ENCODE measurements around the gene ZFYVE21.

Gene ZFYVE21

GRCh38 chr14:103730490-103731035 is 15.0 kb downstream of the ZFYVE21 start:
- Histone ChIP-seq H3K9me3 (ENCODE audit: control insufficient read depth, insufficient read depth, low read length) (no peaks in the 10 kb centered on the region), H3K9ac (ENCODE audit: low read depth, low read length) (no peak overlapping the region), H3K36me3 (ENCODE audit: insufficient read depth, low read length) (peaks cover 4% of the 10 kb centered on the region), H3K4me1 (ENCODE audit: insufficient read depth, low read length) (no peaks in the 10 kb centered on the region)

DNA sequence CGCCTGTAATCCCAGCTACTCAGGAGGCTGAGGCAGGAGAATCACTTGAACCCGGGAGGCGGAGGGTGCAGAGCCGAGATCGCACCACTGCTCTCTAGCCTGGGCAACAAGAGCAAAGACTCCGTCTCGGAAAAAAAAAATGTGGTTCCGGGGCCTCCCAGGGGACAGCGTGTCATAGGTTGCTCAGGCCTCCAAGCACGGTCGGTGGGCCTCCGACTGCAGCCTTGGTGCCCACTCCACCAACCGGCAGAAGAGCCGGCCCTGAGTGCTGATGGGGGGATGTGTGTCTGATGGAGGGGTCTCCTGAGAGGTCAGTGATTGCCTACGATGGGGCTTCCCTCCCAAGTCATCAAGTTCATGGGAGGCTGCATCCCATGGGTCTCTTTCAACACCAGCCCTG is 15.9 kb downstream of the ZFYVE21 start:
- Histone ChIP-seq H3K4me1 (ENCODE audit: insufficient read depth, low read length) (no peaks in the 10 kb centered on the region), H3K9ac (ENCODE audit: low read depth, low read length) (no peak overlapping the region), H3K36me3 (ENCODE audit: insufficient read depth, low read length) (peaks cover 4% of the 10 kb centered on the region), H3K9me3 (ENCODE audit: control insufficient read depth, insufficient read depth, low read length) (no peaks in the 10 kb centered on the region)

GRCh38 chr14:103731916-103732867 is 16.6 kb downstream of the ZFYVE21 start:
- H3K4me1 ChIP-seq (ENCODE audit: insufficient read depth, low read length) = no peaks in the 10 kb centered on the region
- no peaks in the 10 kb centered on the region for H3K9me3 ChIP-seq (ENCODE audit: control insufficient read depth, insufficient read depth, low read length)
- H3K36me3 ChIP-seq (ENCODE audit: insufficient read depth, low read length) = peaks cover 4% of the 10 kb centered on the region
- H3K9ac ChIP-seq (ENCODE audit: low read depth, low read length) = no peak overlapping the region

DNA sequence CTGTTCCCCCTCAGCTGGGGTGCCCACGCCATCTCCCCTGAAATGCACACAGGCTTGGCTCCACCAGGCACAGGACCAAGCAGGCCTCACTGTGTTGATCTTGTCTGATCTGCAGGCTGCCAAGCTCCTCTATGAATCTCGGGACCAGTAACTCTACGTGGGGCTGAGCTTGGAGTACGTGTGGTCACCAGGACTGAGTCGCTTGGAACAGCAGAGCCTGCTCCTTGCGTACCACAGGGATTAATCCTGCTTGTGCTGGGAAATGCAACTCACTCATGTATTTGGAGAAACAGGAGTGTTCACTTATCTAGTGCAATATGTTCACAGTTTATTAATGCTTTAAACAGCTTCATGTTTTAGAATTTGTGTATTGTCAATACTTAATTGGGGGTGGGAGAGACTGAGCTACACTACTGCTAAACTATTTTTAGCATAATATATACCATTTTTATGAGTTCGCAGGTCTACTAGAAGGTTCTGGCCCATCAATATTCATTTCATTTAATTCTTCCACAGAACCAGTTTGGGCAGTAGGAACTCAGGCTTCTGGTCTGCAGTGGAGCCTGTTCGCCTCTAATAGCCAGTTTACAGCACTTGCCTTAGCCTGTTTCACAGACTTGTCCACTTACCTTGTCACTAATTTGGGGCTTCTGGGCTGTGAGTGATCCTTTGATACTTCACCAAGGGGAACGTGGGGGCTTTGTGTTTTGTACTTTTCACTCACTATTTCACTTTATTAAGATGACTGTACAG is 17.4 kb downstream of the ZFYVE21 start:
- Histone ChIP-seq H3K4me1 (ENCODE audit: insufficient read depth, low read length) (no peaks in the 10 kb centered on the region), H3K9me3 (ENCODE audit: control insufficient read depth, insufficient read depth, low read length) (no peaks in the 10 kb centered on the region), H3K36me3 (ENCODE audit: insufficient read depth, low read length) (peaks cover 4% of the 10 kb centered on the region), H3K9ac (ENCODE audit: low read depth, low read length) (no peak overlapping the region)

- H3K4me1 ChIP-seq (ENCODE audit: insufficient read depth, low read length) = no peaks in the 10 kb centered on the region
- peaks cover 4% of the 10 kb centered on the region for H3K36me3 ChIP-seq (ENCODE audit: insufficient read depth, low read length)
- no peaks in the 10 kb centered on the region for H3K9me3 ChIP-seq (ENCODE audit: control insufficient read depth, insufficient read depth, low read length)
- no peak overlapping the region for H3K9ac ChIP-seq (ENCODE audit: low read depth, low read length)
These were observed 18.0 kb downstream of the ZFYVE21 start for GRCh38 chr14:103733651-103734050.

DNA sequence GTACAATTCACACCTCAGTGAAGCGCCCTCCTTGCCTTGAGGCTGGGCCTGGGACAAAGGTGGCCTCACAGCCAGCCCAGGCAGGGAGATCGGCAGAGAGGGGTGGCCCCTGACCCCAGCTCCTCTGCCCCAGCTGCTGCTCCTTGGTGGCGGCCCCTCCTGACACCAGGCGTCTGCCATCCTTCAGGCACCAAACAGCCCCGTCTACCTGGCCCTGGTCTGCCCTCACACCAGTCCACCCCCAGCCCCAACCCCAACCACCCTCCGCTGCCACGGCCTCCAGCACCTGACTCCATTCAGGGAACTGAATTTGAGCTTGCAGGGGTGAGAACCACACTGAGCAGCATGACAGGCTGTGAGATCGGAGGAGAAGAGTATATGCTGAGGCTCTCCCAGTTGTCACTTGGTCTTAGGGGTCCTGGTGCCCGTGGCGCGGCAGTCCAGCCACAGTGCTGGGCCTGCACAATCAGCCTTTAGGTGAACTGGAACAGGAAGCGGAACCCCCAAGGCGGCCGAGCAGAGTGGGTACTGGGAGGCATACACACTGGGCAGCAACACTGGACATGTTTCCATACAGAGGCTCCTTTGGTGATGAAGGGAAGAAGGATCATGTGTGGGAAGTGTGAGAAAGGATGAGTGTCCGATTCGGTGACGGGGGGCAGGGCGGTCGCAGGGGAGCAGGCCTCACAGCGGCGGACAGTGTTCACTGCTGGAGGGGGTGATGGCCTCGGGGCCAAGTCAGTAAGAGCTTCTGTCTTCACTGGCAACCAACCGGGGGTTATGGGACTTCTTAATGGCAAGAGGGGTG is 18.7 kb downstream of the ZFYVE21 start:
- H3K4me1 ChIP-seq (ENCODE audit: insufficient read depth, low read length) = no peaks in the 10 kb centered on the region
- no peaks in the 10 kb centered on the region; the same call in none of the 2 replicates for H3K36me3 ChIP-seq (ENCODE audit: insufficient read depth, low read length)
- no peak overlapping the region for H3K9ac ChIP-seq (ENCODE audit: low read depth, low read length)
- no peaks in the 10 kb centered on the region for H3K9me3 ChIP-seq (ENCODE audit: control insufficient read depth, insufficient read depth, low read length)

DNA sequence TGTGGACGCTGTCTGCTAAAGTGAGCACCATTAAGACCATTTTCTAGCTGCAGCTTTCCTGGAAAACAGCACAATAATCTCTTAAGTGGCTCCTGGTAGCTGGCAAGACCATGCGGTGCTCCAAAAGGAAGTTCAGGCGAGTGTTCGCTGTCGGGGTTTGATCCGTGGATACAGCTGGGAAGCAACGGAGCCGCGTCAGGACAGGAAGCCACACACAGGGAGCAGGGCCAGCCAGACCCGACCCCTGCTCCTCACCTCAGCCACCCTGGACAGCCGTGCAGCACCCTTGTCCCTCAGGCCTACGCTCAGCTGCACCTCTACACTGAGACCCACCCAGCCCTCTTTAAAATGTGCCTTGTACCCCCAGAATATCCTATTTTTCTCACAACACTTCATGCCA is 19.4 kb downstream of the ZFYVE21 start:
- Histone ChIP-seq H3K9me3 (ENCODE audit: control insufficient read depth, insufficient read depth, low read length) (no peaks in the 10 kb centered on the region), H3K36me3 (ENCODE audit: insufficient read depth, low read length) (no peaks in the 10 kb centered on the region; the same call in none of the 2 replicates), H3K9ac (ENCODE audit: low read depth, low read length) (no peak overlapping the region), H3K4me1 (ENCODE audit: insufficient read depth, low read length) (0 out of 2 replicates have a peak, but pooled peaks cover 4% of the 10 kb centered on the region)

GRCh38 chr14:103735439-103735814 is 19.8 kb downstream of the ZFYVE21 start:
- Histone ChIP-seq H3K36me3 (ENCODE audit: insufficient read depth, low read length) (no peaks in the 10 kb centered on the region; the same call in none of the 2 replicates), H3K9ac (ENCODE audit: low read depth, low read length) (no peak overlapping the region), H3K4me1 (ENCODE audit: insufficient read depth, low read length) (0 out of 2 replicates have a peak, but pooled peaks cover 4% of the 10 kb centered on the region), H3K9me3 (ENCODE audit: control insufficient read depth, insufficient read depth, low read length) (no peaks in the 10 kb centered on the region)

- H3K9me3 ChIP-seq (ENCODE audit: control insufficient read depth, insufficient read depth, low read length) = no peaks in the 10 kb centered on the region
- no peak overlapping the region for H3K9ac ChIP-seq (ENCODE audit: low read depth, low read length)
- H3K36me3 ChIP-seq (ENCODE audit: insufficient read depth, low read length) = no peaks in the 10 kb centered on the region; the same call in none of the 2 replicates
- 0 out of 2 replicates have a peak, but pooled peaks cover 4% of the 10 kb centered on the region for H3K4me1 ChIP-seq (ENCODE audit: insufficient read depth, low read length)
These were observed 20.4 kb downstream of the ZFYVE21 start for GRCh38 chr14:103735815-103736545.

DNA sequence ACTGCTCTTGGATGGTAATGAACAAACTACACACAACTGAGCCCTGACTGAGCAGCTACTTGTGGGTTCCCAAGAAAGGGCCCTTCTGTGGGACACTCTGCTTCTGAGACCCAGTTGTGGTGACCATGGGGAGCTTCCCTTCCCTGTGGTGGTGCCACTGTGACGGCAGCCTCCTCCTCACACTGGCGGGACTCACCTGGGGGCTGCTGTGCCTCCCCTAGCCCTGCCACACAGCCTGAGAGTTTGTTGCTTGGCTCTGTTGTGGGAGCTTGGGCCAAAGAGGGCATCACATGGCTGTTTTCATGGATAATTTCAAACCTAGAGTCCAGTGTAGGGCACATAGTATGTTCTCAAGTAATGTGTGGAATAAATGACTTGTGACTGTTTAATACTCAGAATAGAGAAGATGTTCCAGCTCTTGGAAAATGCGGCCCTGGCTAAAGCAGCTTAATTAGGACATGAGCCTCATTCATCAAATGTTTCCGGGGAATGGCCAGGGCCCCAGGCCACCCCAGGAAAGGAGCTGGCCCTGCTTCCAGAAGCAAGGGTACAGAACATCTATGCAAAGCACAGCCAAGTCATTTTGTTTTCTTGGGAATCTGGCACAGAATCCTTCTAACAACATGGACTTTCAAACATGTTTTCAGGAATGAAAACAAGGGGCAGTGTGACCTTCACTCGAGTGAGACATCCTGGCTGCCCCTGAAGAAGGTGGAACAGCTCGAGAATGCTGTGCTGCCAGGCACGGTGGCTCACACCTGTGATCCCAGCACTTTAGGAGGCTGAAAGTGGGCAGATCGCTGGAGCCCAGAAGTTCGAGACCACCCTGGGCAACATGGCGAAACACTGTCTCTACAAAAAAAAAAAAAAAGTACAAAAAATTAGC is 21.2 kb downstream of the ZFYVE21 start:
- Histone ChIP-seq H3K4me1 (ENCODE audit: insufficient read depth, low read length) (0 out of 2 replicates have a peak, but pooled peaks cover 9% of the 10 kb centered on the region), H3K9me3 (ENCODE audit: control insufficient read depth, insufficient read depth, low read length) (no peaks in the 10 kb centered on the region), H3K36me3 (ENCODE audit: insufficient read depth, low read length) (no peaks in the 10 kb centered on the region; the same call in 1 of the 2 replicates)

GRCh38 chr14:103737432-103738045 is 21.9 kb downstream of the ZFYVE21 start:
- H3K36me3 ChIP-seq (ENCODE audit: insufficient read depth, low read length) = no peaks in the 10 kb centered on the region; the same call in 1 of the 2 replicates
- peaks cover 11% of the 10 kb centered on the region for H3K4me1 ChIP-seq (ENCODE audit: insufficient read depth, low read length)
- H3K9ac ChIP-seq (ENCODE audit: low read depth, low read length) = no peak overlapping the region
- no peaks in the 10 kb centered on the region for H3K9me3 ChIP-seq (ENCODE audit: control insufficient read depth, insufficient read depth, low read length)

More for the DNA sequence above, 21.2 kb downstream of the ZFYVE21 start:
- H3K9ac ChIP-seq (ENCODE audit: low read depth, low read length) = no peak overlapping the region

- Histone ChIP-seq H3K4me1 (ENCODE audit: insufficient read depth, low read length) (peaks cover 13% of the 10 kb centered on the region), H3K9me3 (ENCODE audit: control insufficient read depth, insufficient read depth, low read length) (no peaks in the 10 kb centered on the region), H3K36me3 (ENCODE audit: insufficient read depth, low read length) (no peaks in the 10 kb centered on the region; the same call in 1 of the 2 replicates), H3K9ac (ENCODE audit: low read depth, low read length) (no peak overlapping the region)
These were observed 22.6 kb downstream of the ZFYVE21 start for GRCh38 chr14:103738166-103738565.
